Astrocyte (in vitro differentiated cells and primary cell): ENCODE results near the gene PSMB11. TPM values are rescaled to one million over a fixed set of nuclear protein-coding genes. Genes with fewer than 3 reads are reported as not detected.

Experiments
- DNase-seq: peaks from one replicate; pipeline ENCODE4 v3.0.0-alpha.2; 2010; ENCODE audit warnings: low read depth
- FAIRE-seq: peaks from 2 replicates; lab custom pipeline; 2011; peaks lifted over from hg19 to GRCh38; lab: Jason Lieb, UNC
- H2AFZ ChIP-seq: 2 replicates; pipeline ENCODE4 v1.6.0; 2012; ENCODE audit warnings: low read depth, low read length, inconsistent platforms
- H3K27ac ChIP-seq: 2 replicates; pipeline ENCODE4 v1.5.1; 2011; ENCODE audit warnings: low read depth, low read length, inconsistent platforms
- H3K27me3 ChIP-seq: 2 replicates; pipeline ENCODE4 v1.6.0; 2011; ENCODE audit warnings: low read length, inconsistent platforms; ENCODE audit not compliant: insufficient read depth
- H3K36me3 ChIP-seq: 2 replicates; pipeline ENCODE4 v1.5.1; 2011; ENCODE audit warnings: low read length, inconsistent platforms; ENCODE audit not compliant: insufficient read depth
- H3K4me1 ChIP-seq: 2 replicates; pipeline ENCODE4 v1.5.1; 2011; ENCODE audit warnings: low read length, inconsistent platforms; ENCODE audit not compliant: insufficient read depth
- H3K4me2 ChIP-seq: 2 replicates; pipeline ENCODE4 v1.6.0; 2012; ENCODE audit warnings: low read length, inconsistent platforms
- H3K4me3 ChIP-seq: 2 replicates; pipeline ENCODE4 v1.5.1; 2011; ENCODE audit warnings: low read depth, mild to moderate bottlenecking, low read length, inconsistent platforms; ENCODE audit not compliant: insufficient read depth
- H3K79me2 ChIP-seq: 2 replicates; pipeline ENCODE4 v1.6.0; 2012; ENCODE audit warnings: mild to moderate bottlenecking, low read length, inconsistent platforms; ENCODE audit not compliant: insufficient read depth
- H3K9ac ChIP-seq: 2 replicates; pipeline ENCODE4 v1.6.0; 2012; ENCODE audit warnings: mild to moderate bottlenecking, low read length, inconsistent platforms
- H3K9me3 ChIP-seq: 2 replicates; pipeline ENCODE4 v1.5.1; 2012; ENCODE audit warnings: low read depth, mild to moderate bottlenecking, low read length, inconsistent platforms; ENCODE audit not compliant: insufficient read depth
- H4K20me1 ChIP-seq: 2 replicates; pipeline ENCODE4 v1.6.0; 2012; ENCODE audit warnings: low read length, inconsistent platforms; ENCODE audit not compliant: insufficient read depth
- H3K27ac Mint-ChIP-seq: one replicate; pipeline ENCODE4 v1.8.0; 2021; ENCODE audit warnings: mild to moderate bottlenecking, mixed read lengths; ENCODE audit not compliant: unreplicated experiment
- H3K27me3 Mint-ChIP-seq: one replicate; pipeline ENCODE4 v1.8.0; 2021; ENCODE audit warnings: low read depth, mixed read lengths; ENCODE audit not compliant: unreplicated experiment
- H3K36me3 Mint-ChIP-seq: one replicate; pipeline ENCODE4 v1.8.0; 2021; ENCODE audit warnings: low read depth, mixed read lengths; ENCODE audit not compliant: unreplicated experiment
- H3K4me1 Mint-ChIP-seq: one replicate; pipeline ENCODE4 v1.8.0; 2021; ENCODE audit warnings: low read depth, mixed read lengths; ENCODE audit not compliant: unreplicated experiment
- H3K4me3 Mint-ChIP-seq: one replicate; pipeline ENCODE4 v1.8.0; 2021; ENCODE audit warnings: mild to moderate bottlenecking, moderate library complexity, mixed read lengths; ENCODE audit not compliant: unreplicated experiment
- H3K9me3 Mint-ChIP-seq: one replicate; pipeline ENCODE4 v1.8.0; 2021; ENCODE audit warnings: mild to moderate bottlenecking, mixed read lengths; ENCODE audit not compliant: unreplicated experiment
- CTCF ChIP-seq: IDR thresholded peaks from 2 replicates; pipeline ENCODE4 v1.5.1; 2011; ENCODE audit warnings: low read depth, mild to moderate bottlenecking, inconsistent platforms, low read length, moderate library complexity; ENCODE audit not compliant: insufficient read depth
- EZH2 ChIP-seq: IDR thresholded peaks from 2 replicates; pipeline ENCODE4 v1.6.1; 2012; ENCODE audit warnings: mild to moderate bottlenecking, low read length, inconsistent platforms; ENCODE audit not compliant: insufficient read depth
- total RNA-seq: library from RNA; stranded (reverse); gene quantifications from 2 replicates; pipeline ENCODE4 v1.2.1, GENCODE V29; 2021

The PSMB11 gene
- total RNA-seq, 1 donor from 2014 or later: not detected

- no peaks in the 10 kb centered on the region for H3K9me3 ChIP-seq
- H3K4me1 ChIP-seq: peaks cover 22% of the 10 kb centered on the region
- FAIRE-seq: no peak
- no peak for TF ChIP-seq CTCF
- TF ChIP-seq EZH2: no peak
- Mint-ChIP-seq H3K27me3 (no peaks in the 10 kb centered on the region), H3K9me3 (no peaks in the 10 kb centered on the region), H3K36me3 (no peaks in the 10 kb centered on the region), H3K4me3 (peak overlapping the region; percentile 92), H3K4me1 (peaks cover 8% of the 10 kb centered on the region), H3K27ac (no peak overlapping the region)
- no peaks in the 10 kb centered on the region for H4K20me1 ChIP-seq
- no peaks in the 10 kb centered on the region for H3K27me3 ChIP-seq
- peak overlapping the region; percentile 79 for H3K4me3 ChIP-seq
- H3K36me3 ChIP-seq: no peaks in the 10 kb centered on the region
- no peak for DNase-seq
- no peaks in the 10 kb centered on the region for H3K79me2 ChIP-seq
- H3K27ac ChIP-seq: peak overlapping the region; percentile 94
- no peak overlapping the region for H2AFZ ChIP-seq
- peak overlapping the region; percentile 94 for H3K4me2 ChIP-seq
- H3K9ac ChIP-seq: no peak overlapping the region
These were observed 36.4 kb upstream of the PSMB11 start for GRCh38 chr14:23005451-23006187.

- H3K9me3 ChIP-seq: no peaks in the 10 kb centered on the region
- H3K4me2 ChIP-seq: peak overlapping the region; percentile 94
- Mint-ChIP-seq H3K4me3 (peak overlapping the region; percentile 92), H3K27ac (peak overlapping the region; percentile 99), H3K9me3 (no peaks in the 10 kb centered on the region), H3K36me3 (no peaks in the 10 kb centered on the region), H3K27me3 (no peaks in the 10 kb centered on the region), H3K4me1 (peaks cover 8% of the 10 kb centered on the region)
- DNase-seq: peak; percentile 63
- FAIRE-seq: no peak
- H2AFZ ChIP-seq: no peak overlapping the region
- H3K79me2 ChIP-seq: no peaks in the 10 kb centered on the region
- peaks cover 22% of the 10 kb centered on the region for H3K4me1 ChIP-seq
- no peaks in the 10 kb centered on the region for H3K27me3 ChIP-seq
- H4K20me1 ChIP-seq: no peaks in the 10 kb centered on the region
- no peaks in the 10 kb centered on the region for H3K36me3 ChIP-seq
- H3K27ac ChIP-seq: peak overlapping the region; percentile 94
- TF ChIP-seq CTCF (no peak), EZH2 (no peak)
- H3K9ac ChIP-seq: peak overlapping the region; percentile 94
- peak overlapping the region; percentile 79 for H3K4me3 ChIP-seq
These were observed 35.9 kb upstream of the PSMB11 start for GRCh38 chr14:23006188-23006534.
